IPS-18c (cell line): ENCODE measurements around the gene PRPF38B.

Experiments
- H3K4me3 ChIP-seq: 2 replicates; pipeline ENCODE4 v1.7.0; 2013; ENCODE audit warnings: low read depth, mild to moderate bottlenecking, low read length, moderate library complexity; ENCODE audit not compliant: insufficient read depth
- H3K9me3 ChIP-seq: one replicate; pipeline ENCODE4 v1.6.1; 2013; ENCODE audit warnings: mild to moderate bottlenecking, low read length, moderate library complexity; ENCODE audit not compliant: control insufficient read depth, insufficient read depth

The PRPF38B gene

DNA sequence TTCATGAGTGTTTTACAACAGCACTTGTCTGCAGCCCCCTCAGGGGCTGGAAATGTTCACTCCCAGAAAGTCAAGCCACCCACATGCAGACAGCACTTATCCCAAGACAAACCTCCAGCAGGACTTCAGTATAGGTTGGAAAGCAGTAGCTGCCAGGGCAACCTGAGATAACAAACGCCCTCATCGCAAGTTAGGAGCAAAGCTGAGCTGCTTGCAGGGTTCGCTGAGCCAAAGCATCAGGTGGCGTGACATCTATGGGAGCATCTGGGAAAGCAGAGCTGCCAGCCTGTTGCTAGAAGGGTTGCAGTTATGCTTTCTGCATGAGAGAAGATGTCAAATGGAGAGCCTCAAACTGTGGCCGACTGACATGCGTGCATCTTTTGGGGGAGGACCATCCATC is 50.1 kb downstream of the PRPF38B start:
- H3K4me3 ChIP-seq: no peak overlapping the region
- no peaks in the 10 kb centered on the region for H3K9me3 ChIP-seq

- no peaks in the 10 kb centered on the region for H3K9me3 ChIP-seq
- H3K4me3 ChIP-seq: no peak overlapping the region
Observed at GRCh38 chr1:108745980-108746381, 53.9 kb downstream of the PRPF38B start.

DNA sequence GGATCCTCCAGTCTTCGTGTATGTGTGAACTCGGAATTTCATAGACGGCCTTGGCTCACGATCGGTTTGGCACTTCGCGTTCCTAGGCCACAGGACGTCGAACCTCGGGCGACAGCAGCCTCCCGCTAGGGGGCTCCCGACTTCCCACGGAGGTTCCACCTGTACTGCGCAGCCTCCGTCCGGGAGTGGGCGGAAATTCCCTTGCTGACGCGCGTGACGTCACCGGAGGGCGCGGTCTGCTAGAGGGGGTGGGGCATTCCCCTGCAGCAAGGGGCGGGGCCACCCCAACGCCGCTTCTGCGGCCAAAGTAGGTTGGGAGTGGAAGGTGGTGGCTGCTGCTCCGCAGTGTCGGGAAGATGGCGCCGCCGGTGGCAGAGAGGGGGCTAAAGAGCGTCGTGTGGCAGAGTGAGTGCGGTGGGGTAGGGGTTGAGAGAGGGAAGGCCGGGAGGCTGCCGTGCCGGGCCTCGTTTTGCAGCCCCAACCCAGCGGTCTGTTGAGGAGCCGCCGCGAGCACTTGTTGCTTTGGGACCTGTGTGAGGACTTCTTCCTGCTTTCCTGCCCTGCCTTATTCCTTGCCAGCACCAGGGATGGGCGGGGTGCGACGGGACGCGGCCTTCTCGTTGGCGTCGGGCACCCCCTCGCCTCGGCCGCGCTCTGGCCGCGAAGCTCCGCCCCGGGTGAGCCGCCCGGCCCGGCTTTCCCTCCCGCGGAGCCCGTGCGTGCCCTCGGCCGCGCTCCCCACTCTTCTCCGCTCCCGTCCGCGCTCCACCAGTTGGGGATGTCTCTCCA is 54.5 kb downstream of the PRPF38B start, which contains the start of gene STXBP3:
Gene STXBP3 (plus strand): TSS at position 293 of the 789 bp plus-strand sequence. CDS start 64 bp downstream, at position 357.
- peak within 1 kb of the TSS; percentile 80 for H3K4me3 ChIP-seq
- H3K9me3 ChIP-seq: no peaks in the 10 kb centered on the region

- Histone ChIP-seq H3K4me3 (peak overlapping the region; percentile 80), H3K9me3 (no peaks in the 10 kb centered on the region)
Observed at GRCh38 chr1:108747171-108747850, 55.2 kb downstream of the PRPF38B start.

- H3K4me3 ChIP-seq: no peak overlapping the region
Observed at GRCh38 chr1:108747898-108748297, 55.8 kb downstream of the PRPF38B start.

DNA sequence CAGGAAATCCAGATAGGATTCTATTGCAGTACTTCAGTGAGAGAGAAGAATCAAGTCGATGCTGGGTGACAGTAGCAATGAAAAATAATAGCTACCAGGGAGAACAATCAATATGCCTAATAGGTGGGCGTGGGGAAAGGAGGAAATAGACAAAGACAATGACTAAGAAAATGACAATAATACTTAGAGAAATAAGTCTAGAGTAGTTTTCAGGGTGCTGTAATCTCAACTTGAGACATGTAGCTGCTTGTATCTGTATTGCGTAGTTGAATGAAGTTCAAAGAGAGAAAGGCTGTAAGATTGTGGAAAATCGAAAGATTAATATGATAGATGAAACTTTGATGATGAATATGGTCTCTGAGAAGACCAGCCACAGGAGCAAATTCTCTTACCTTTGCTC is 57.0 kb downstream of the PRPF38B start:
- Histone ChIP-seq H3K4me3 (no peak overlapping the region), H3K9me3 (no peaks in the 10 kb centered on the region)

More at GRCh38 chr1:108747898-108748297, 55.8 kb downstream of the PRPF38B start:
- H3K9me3 ChIP-seq: no peaks in the 10 kb centered on the region

GRCh38 chr1:108750476-108751181 is 58.5 kb downstream of the PRPF38B start:
- H3K4me3 ChIP-seq: no peak overlapping the region
- H3K9me3 ChIP-seq: no peaks in the 10 kb centered on the region
